GM19438 (cell line): ENCODE results near the gene CCR7.

Source experiments
- ATAC-seq: cut with Tn5 transposase; IDR thresholded peaks from one replicate; pipeline ENCODE4 v1.9.1; 2021; ENCODE audit warnings: low read depth; ENCODE audit not compliant: unreplicated experiment

The CCR7 gene

GRCh38 chr17:40538936-40539705, 26.2 kb downstream of the CCR7 start:
- no peak for ATAC-seq

- ATAC-seq, result no peak
Observed at GRCh38 chr17:40538019-40538935, 27.0 kb downstream of the CCR7 start.

- no peak for ATAC-seq
Observed at GRCh38 chr17:40536295-40537171, 28.7 kb downstream of the CCR7 start.

- no peak for ATAC-seq
Observed at GRCh38 chr17:40535924-40536294, 29.4 kb downstream of the CCR7 start.

- ATAC-seq, result no peak
Observed at GRCh38 chr17:40535438-40535837, 29.8 kb downstream of the CCR7 start.

DNA sequence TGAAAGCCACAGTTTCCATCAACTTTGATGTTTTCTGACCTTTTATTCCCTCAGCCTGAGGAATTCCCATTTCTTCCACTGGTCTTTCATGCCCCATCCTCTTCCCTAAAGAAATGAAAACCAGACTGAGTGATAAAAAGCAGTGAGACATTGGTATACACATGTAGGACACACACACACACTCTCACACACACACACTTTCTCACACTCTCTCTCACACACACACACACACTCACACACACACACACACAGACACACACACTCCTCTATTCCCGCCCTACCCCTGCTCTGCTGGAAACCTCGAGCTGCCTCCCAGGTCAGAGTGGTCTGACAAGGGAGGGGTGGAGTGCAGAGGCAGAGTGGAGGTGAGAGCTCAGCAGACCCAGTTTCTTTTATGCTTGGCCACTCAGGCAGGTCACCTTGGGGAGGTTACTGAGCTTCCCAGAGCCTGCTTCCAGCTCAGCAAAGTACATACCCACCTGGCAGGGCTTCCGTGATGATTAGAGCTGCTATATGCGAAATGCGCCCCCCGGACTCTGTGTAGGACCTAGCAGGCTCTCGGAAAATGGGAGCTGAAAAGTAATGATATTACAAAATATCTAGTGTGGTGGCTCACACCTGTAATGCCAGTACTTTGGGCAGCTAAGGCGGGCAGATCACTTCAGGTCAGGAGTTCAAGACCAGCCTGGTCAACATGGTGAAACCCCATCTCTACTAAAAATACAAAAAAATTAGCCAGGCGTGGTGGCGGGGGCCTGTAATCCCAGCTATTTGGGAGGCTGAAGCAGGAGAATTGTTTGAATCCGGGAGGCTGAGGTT, 30.7 kb downstream of the CCR7 start:
- no peak for ATAC-seq

- ATAC-seq, result no peak
Observed at GRCh38 chr17:40533896-40534295, 31.4 kb downstream of the CCR7 start.

GRCh38 chr17:40532520-40533253, 32.6 kb downstream of the CCR7 start:
- no peak for ATAC-seq

- ATAC-seq, result no peak
Observed at GRCh38 chr17:40531051-40531991, 34.0 kb downstream of the CCR7 start.

DNA sequence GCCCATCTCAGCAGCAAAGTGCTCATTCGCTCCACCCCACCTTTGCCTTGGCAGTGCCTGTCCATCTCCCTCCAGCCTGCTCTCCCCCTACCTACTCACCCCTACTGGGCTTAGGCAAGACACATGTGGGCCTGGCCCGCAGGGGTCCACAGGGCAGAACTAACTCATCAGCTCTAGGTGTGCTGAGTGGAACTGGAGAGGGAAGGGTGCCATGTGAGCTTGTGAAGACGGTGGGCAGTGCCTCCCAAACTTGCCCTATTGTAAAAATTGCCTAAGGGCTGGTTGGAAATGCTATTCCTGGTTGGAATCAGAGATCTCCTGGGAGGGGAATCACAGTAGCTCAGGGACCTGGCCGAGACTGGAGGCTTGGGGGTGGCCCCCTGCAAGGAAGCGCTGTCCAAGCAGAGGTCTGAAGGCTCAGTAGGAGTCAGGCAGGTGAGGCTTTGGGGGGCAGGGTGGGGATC, 34.7 kb downstream of the CCR7 start:
- ATAC-seq, result no peak

DNA sequence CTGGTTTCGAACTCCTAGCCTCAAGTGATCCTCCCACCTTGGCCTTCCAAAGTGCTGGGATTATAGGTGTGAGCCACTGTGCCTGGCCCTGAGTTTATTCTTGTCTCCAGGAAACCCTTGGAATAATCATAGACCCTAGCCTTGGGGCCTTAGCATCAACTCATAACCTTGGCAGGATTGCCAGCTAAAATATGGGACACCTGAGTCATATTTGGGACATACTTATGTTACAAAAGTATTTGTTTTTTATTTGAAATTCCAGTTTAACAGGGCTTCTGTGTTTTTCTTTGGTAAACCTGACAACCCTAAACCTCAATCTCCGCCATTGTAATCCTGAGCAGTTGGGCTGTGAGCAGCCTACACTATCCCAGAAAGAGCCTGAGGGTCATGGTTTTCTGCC, 35.3 kb downstream of the CCR7 start:
- ATAC-seq, result no peak

DNA sequence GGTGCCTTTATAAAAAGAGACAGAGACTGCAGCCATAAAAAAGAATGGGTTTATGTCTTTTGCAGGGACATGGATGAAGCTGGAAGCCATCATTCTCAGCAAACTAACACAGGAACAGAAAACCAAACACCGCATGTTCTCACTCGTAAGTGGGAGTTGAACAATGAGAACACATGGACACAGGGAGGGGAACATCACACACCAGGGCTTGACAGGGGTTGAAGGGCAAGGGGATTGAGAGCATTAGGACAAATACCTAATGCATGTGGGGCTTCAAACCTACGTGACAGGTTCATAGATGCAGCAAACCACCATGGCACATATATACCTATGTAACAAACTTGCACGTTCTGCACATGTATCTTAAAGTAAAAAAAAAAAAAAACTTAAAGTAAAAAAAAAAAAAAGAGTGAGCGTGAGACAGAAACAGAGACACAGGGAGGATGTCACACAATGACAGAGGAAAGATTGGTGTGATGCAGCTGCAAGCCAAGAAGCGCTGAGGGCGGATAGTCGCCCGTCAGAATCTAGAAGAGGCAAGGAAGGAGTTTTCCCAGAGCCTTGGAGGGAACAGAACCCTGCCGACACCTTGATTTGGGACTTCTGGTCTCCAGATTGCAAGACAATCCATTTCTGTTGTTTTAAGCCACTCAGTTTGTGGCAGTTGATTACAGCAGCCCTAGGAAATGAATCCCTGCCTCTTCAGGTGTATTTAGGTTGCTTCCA, 36.4 kb downstream of the CCR7 start:
- ATAC-seq, result no peak

GRCh38 chr17:40526668-40527067, 38.6 kb downstream of the CCR7 start:
- no peak for ATAC-seq

DNA sequence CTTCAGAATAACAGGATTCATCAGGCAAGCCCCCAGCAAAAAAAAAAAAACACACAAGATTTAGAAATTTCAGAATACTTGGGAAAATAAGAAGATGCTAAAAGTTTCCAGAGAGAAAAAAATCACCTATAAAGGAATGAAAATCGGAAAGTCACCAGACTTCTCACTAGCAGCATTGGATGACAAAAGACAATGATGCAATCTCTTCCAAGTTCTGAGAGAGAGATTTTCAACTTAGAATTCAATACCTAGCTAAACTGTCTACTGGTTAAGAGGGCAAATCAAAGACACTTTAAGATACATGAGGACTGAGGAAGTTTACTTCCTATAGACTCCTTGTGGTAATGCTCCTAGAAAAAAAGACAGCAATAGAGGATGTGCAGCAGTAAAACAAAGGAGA, 40.0 kb downstream of the CCR7 start:
- no peak for ATAC-seq

- no peak for ATAC-seq
Observed at GRCh38 chr17:40524243-40524965, 40.9 kb downstream of the CCR7 start.

- ATAC-seq, result no peak
Observed at GRCh38 chr17:40522961-40523310, 42.3 kb downstream of the CCR7 start.
